Measurements from ENCODE around the gene HDAC3. TPM values are rescaled to one million over a fixed set of nuclear protein-coding genes. Genes with fewer than 3 reads are reported as not detected.

Gene HDAC3
- total RNA-seq, 1 experiment from 2014 or later = 91.9 TPM

DNA sequence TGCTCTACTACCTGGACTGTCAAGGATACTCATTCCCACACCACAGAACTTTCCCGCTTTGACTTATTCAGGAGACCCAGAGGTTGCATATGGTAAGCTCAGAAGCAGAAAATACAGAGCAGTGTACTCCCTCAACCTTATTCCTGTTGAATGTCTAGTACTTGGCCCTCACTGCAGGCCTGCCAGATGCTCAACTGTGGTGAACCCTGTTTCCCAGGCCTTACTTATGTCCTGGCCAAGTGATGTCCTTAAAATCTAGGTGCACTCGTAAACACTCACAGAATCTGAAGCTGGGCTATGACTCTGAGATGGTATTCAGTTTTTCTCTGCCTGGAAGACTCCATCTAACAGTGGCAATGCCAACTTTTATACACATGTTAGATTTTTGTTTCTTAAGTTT, 38.8 kb downstream of the HDAC3 start:
- no peak overlapping the region for H2AFZ ChIP-seq (ENCODE audit: low read depth, low read length, poor library complexity, severe bottlenecking)
- H3K4me3 ChIP-seq (replicated peaks in 1 of 2; ENCODE audit: low read depth in 1 of 2, low read length in 2 of 2) = no peak overlapping the region
- ChIA-PET RAD21 (ENCODE audit: low non-redundant PET in 1 of 2, low total read pairs in 2 of 2, uncharacterized antibody in 2 of 2, unreplicated experiment in 2 of 2) (no interaction called here), CTCF (interaction anchor here (1.3 to 2.7 kb wide), 2 partner anchors 21 to 34 kb away, joined by 3 to 16 read pairs; partner anchors contain the start of gene DIAPH1), POLR2A (no interaction called here)
- peaks cover 97% of the 10 kb centered on the region for H3K79me2 ChIP-seq (ENCODE audit: insufficient read depth, low read length)
- H3K27me3 ChIP-seq (ENCODE audit: insufficient read depth, low read length) = no peaks in the 10 kb centered on the region
- no peaks in the 10 kb centered on the region for H3K9me2 ChIP-seq (ENCODE audit: insufficient read depth)
- no peaks in the 10 kb centered on the region for H3K36me3 ChIP-seq (ENCODE audit: control insufficient read depth in 1 of 2, insufficient read depth in 2 of 2, low read length in 2 of 2)
- ATAC-seq = no peak
- DNase-seq (ENCODE audit: low read depth, low spot score) = no peak
- H3K27ac ChIP-seq (ENCODE audit: low read depth, low read length) = no peak overlapping the region
- H3K9me3 ChIP-seq (ENCODE audit: control insufficient read depth in 1 of 2, insufficient read depth in 1 of 2, low read depth in 1 of 2, low read length in 2 of 2) = no peaks in the 10 kb centered on the region
- no TSS peak for BruUV-seq (replicated peaks)
- 0 out of 4 replicates have a peak, but pooled peaks cover 0 to 5% of the 10 kb centered on the region in 2 experiments for H3K4me1 ChIP-seq (ENCODE audit: control insufficient read depth in 1 of 2, insufficient read depth in 2 of 2, low read length in 2 of 2)
- H4K20me1 ChIP-seq (ENCODE audit: insufficient read depth) = peaks cover 15% of the 10 kb centered on the region; the same call in 1 of the 2 replicates
- no peak overlapping the region for H3K4me2 ChIP-seq (ENCODE audit: low read length)
- intact Hi-C loops (cut with micrococcal nuclease) = no loop called here
- no peak overlapping the region for H3K9ac ChIP-seq (ENCODE audit: low read length)
- TF ChIP-seq EGR1 (IDR thresholded peaks at IDR 0.05; ENCODE audit: low read depth) (no peak), TCF7L2 (IDR thresholded peaks at IDR 0.05; ENCODE audit: borderline replicate concordance, extremely low read depth, insufficient read depth, insufficient read length) (no peak)
- TF ChIP-seq, protein P1, sequence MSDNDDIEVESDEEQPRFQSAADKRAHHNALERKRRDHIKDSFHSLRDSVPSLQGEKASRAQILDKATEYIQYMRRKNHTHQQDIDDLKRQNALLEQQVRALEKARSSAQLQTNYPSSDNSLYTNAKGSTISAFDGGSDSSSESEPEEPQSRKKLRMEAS (IDR thresholded peaks at IDR 0.05) = no peak
- TF ChIP-seq, protein P2, sequence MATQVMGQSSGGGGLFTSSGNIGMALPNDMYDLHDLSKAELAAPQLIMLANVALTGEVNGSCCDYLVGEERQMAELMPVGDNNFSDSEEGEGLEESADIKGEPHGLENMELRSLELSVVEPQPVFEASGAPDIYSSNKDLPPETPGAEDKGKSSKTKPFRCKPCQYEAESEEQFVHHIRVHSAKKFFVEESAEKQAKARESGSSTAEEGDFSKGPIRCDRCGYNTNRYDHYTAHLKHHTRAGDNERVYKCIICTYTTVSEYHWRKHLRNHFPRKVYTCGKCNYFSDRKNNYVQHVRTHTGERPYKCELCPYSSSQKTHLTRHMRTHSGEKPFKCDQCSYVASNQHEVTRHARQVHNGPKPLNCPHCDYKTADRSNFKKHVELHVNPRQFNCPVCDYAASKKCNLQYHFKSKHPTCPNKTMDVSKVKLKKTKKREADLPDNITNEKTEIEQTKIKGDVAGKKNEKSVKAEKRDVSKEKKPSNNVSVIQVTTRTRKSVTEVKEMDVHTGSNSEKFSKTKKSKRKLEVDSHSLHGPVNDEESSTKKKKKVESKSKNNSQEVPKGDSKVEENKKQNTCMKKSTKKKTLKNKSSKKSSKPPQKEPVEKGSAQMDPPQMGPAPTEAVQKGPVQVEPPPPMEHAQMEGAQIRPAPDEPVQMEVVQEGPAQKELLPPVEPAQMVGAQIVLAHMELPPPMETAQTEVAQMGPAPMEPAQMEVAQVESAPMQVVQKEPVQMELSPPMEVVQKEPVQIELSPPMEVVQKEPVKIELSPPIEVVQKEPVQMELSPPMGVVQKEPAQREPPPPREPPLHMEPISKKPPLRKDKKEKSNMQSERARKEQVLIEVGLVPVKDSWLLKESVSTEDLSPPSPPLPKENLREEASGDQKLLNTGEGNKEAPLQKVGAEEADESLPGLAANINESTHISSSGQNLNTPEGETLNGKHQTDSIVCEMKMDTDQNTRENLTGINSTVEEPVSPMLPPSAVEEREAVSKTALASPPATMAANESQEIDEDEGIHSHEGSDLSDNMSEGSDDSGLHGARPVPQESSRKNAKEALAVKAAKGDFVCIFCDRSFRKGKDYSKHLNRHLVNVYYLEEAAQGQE (IDR thresholded peaks at IDR 0.05; ENCODE audit: low read depth) = no peak

DNA sequence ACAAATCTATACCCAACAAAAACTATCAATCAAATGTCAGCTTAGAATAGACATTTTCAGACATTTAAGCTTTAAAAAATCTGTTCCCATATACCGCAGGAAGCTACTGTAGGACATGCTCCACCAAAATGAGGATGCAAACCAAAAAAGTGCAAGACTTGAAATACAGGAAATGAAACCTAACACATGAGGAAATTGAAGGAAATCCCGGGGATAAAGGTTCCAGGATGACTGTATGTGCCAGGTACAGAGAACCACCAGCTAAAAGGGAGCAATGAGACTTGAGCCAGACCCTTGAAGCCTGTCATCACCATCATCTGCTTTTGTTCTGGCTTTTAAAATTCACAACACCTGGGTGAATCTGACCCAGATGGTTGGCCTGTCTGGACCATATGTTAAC, 39.3 kb downstream of the HDAC3 start:
- DNase-seq (ENCODE audit: low read depth, low spot score) = no peak
- no peak overlapping the region for H3K4me3 ChIP-seq (replicated peaks in 1 of 2; ENCODE audit: low read depth in 1 of 2, low read length in 2 of 2)
- peaks cover 97% of the 10 kb centered on the region for H3K79me2 ChIP-seq (ENCODE audit: insufficient read depth, low read length)
- H4K20me1 ChIP-seq (ENCODE audit: insufficient read depth) = peaks cover 17% of the 10 kb centered on the region; the same call in 1 of the 2 replicates
- no peaks in the 10 kb centered on the region for H3K27me3 ChIP-seq (ENCODE audit: insufficient read depth, low read length)
- ATAC-seq = no peak
- no peak overlapping the region for H2AFZ ChIP-seq (ENCODE audit: low read depth, low read length, poor library complexity, severe bottlenecking)
- ChIA-PET POLR2A (no interaction called here), CTCF (interaction anchor here (1.3 to 2.7 kb wide), 2 partner anchors 22 to 34 kb away, joined by 3 to 16 read pairs; partner anchors contain the start of gene DIAPH1), RAD21 (ENCODE audit: low non-redundant PET in 1 of 2, low total read pairs in 2 of 2, uncharacterized antibody in 2 of 2, unreplicated experiment in 2 of 2) (no interaction called here)
- H3K4me2 ChIP-seq (ENCODE audit: low read length) = no peak overlapping the region
- no peak overlapping the region for H3K9ac ChIP-seq (ENCODE audit: low read length)
- BruUV-seq (replicated peaks) = no TSS peak
- no peak overlapping the region for H3K27ac ChIP-seq (ENCODE audit: low read depth, low read length)
- H3K9me3 ChIP-seq (ENCODE audit: control insufficient read depth in 1 of 2, insufficient read depth in 1 of 2, low read depth in 1 of 2, low read length in 2 of 2) = no peaks in the 10 kb centered on the region
- H3K4me1 ChIP-seq (ENCODE audit: control insufficient read depth in 1 of 2, insufficient read depth in 2 of 2, low read length in 2 of 2) = 0 out of 4 replicates have a peak, but pooled peaks cover 0 to 5% of the 10 kb centered on the region in 2 experiments
- H3K9me2 ChIP-seq (ENCODE audit: insufficient read depth) = no peaks in the 10 kb centered on the region
- no peaks in the 10 kb centered on the region for H3K36me3 ChIP-seq (ENCODE audit: control insufficient read depth in 1 of 2, insufficient read depth in 2 of 2, low read length in 2 of 2)
- intact Hi-C loops (cut with micrococcal nuclease) = no loop called here
- no peak for TF ChIP-seq POLR2AphosphoS5 (IDR thresholded peaks at IDR 0.05; ENCODE audit: low read depth, low read length)
- no peak for TF ChIP-seq ZNF274 (IDR thresholded peaks at IDR 0.05; ENCODE audit: low read depth, low read length)
- TF ChIP-seq, protein P3, sequence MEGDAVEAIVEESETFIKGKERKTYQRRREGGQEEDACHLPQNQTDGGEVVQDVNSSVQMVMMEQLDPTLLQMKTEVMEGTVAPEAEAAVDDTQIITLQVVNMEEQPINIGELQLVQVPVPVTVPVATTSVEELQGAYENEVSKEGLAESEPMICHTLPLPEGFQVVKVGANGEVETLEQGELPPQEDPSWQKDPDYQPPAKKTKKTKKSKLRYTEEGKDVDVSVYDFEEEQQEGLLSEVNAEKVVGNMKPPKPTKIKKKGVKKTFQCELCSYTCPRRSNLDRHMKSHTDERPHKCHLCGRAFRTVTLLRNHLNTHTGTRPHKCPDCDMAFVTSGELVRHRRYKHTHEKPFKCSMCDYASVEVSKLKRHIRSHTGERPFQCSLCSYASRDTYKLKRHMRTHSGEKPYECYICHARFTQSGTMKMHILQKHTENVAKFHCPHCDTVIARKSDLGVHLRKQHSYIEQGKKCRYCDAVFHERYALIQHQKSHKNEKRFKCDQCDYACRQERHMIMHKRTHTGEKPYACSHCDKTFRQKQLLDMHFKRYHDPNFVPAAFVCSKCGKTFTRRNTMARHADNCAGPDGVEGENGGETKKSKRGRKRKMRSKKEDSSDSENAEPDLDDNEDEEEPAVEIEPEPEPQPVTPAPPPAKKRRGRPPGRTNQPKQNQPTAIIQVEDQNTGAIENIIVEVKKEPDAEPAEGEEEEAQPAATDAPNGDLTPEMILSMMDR (IDR thresholded peaks at IDR 0.05 in 2 of 3, conservative IDR thresholded peaks at IDR 0.05 in 1 of 3; ENCODE audit: borderline replicate concordance in 1 of 3, insufficient read depth in 1 of 3, low read depth in 2 of 3, low read length in 2 of 3) = no peak
- no peak for TF ChIP-seq RAD21 (IDR thresholded peaks at IDR 0.05; ENCODE audit: low read depth)
- TF ChIP-seq TCF7L2 (IDR thresholded peaks at IDR 0.05; ENCODE audit: borderline replicate concordance, extremely low read depth, insufficient read depth, insufficient read length) = no peak
- TF ChIP-seq, protein P4, sequence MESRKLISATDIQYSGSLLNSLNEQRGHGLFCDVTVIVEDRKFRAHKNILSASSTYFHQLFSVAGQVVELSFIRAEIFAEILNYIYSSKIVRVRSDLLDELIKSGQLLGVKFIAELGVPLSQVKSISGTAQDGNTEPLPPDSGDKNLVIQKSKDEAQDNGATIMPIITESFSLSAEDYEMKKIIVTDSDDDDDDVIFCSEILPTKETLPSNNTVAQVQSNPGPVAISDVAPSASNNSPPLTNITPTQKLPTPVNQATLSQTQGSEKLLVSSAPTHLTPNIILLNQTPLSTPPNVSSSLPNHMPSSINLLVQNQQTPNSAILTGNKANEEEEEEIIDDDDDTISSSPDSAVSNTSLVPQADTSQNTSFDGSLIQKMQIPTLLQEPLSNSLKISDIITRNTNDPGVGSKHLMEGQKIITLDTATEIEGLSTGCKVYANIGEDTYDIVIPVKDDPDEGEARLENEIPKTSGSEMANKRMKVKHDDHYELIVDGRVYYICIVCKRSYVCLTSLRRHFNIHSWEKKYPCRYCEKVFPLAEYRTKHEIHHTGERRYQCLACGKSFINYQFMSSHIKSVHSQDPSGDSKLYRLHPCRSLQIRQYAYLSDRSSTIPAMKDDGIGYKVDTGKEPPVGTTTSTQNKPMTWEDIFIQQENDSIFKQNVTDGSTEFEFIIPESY (IDR thresholded peaks at IDR 0.05; ENCODE audit: extremely low read depth, insufficient replicate concordance, low read length) = no peak
- no peak for TF ChIP-seq EZH2phosphoT487 (IDR thresholded peaks at IDR 0.05; ENCODE audit: borderline replicate concordance)
- TF ChIP-seq SRF (IDR thresholded peaks at IDR 0.05; ENCODE audit: low read depth) = no peak
